Peyer's patch (tissue), 4 donors: ENCODE results near the gene PTOV1. TPM values are rescaled to one million over a fixed set of nuclear protein-coding genes. Genes with fewer than 3 reads are reported as not detected.

ENCODE experiments used
- DNase-seq, 3 donors: peaks; one replicate each; pipeline ENCODE4 v3.0.0-alpha.2; 2017 to 2019
- H3K27ac ChIP-seq, 4 donors: fragments of 200-600 bp; sonication (generic); one replicate each; pipeline ENCODE4 v1.5.1; 2016 to 2019
- H3K27me3 ChIP-seq, 2 donors: fragments of 200-600 bp; sonication (generic); one replicate each; pipeline ENCODE4 v1.5.1; 2019
- H3K36me3 ChIP-seq, 3 donors: fragments of 200-600 bp; sonication (generic); one replicate each; pipeline ENCODE4 v1.5.1; 2016 to 2019
- H3K4me1 ChIP-seq, 4 donors: fragments of 200-600 bp; sonication (generic); one replicate each; pipeline ENCODE4 v1.5.1; 2016 to 2019
- H3K4me3 ChIP-seq, 4 donors: fragments of 200-600 bp; sonication (generic); 1 replicate in 3 of 4; 2 replicates in 1 of 4; pipeline ENCODE4 v1.5.1; 2016 to 2019; ENCODE audit warnings: mild to moderate bottlenecking in 1 of 4
- H3K9me3 ChIP-seq, 4 donors: fragments of 200-600 bp; sonication (generic); one replicate each; pipeline ENCODE4 v1.5.1; 2016 to 2019; ENCODE audit warnings: mild to moderate bottlenecking in 1 of 4
- CTCF ChIP-seq, 6 experiments: fragments of 450-650 bp in 4 of 6; fragments of 200-600 bp in 2 of 6; sonication (generic) in 1 of 6; IDR thresholded peaks; one replicate each; pipeline ENCODE4 v1.5.1; 2017 to 2019; ENCODE audit warnings: antibody characterized with exemption in 6 of 6, mild to moderate bottlenecking in 3 of 6, moderate library complexity in 1 of 6
- POLR2A ChIP-seq, 2 donors: fragments of 450-650 bp; IDR thresholded peaks; one replicate each; pipeline ENCODE4 v1.5.1; 2017; ENCODE audit warnings: antibody characterized with exemption in 2 of 2, mild to moderate bottlenecking in 2 of 2, moderate library complexity in 2 of 2
- small RNA-seq, 2 donors: library from RNA; depleted of rRNA; stranded (forward); fragments of <200 nt; gene quantifications; one replicate each; pipeline ENCODE3, GENCODE V24; 2016
- total RNA-seq, 4 donors: library from RNA; depleted of rRNA; stranded (reverse); fragments of >200 nt; gene quantifications; one replicate each; pipeline ENCODE4 v1.1.0, GENCODE V29; 2016

The PTOV1 gene
- total RNA-seq, 4 donors from 2014 or later, result 80.0 to 153 (median 95.9) TPM

- DNase-seq, result no peak
- Histone ChIP-seq H3K36me3 (peaks cover 0 to 36% (median 0%) of the 10 kb centered on the region in 3 donors), H3K4me1 (peaks cover 0 to 15% (median 7%) of the 10 kb centered on the region in 4 donors), H3K27me3 (no peaks in the 10 kb centered on the region), H3K9me3 (no peaks in the 10 kb centered on the region), H3K27ac (peak overlapping the region in 1 of 4 donors; percentile 3), H3K4me3 (no peak overlapping the region)
- TF ChIP-seq POLR2A (IDR thresholded peaks at IDR 0.05) (no peak), CTCF (IDR thresholded peaks at IDR 0.05) (no peak)
Measured at GRCh38 chr19:49908480-49909420, 57.8 kb downstream of the PTOV1 start.

GRCh38 chr19:49910179-49910578 is 59.2 kb downstream of the PTOV1 start:
- DNase-seq, result no peak
- no peaks in the 10 kb centered on the region for H3K27me3 ChIP-seq
- H3K9me3 ChIP-seq, result no peaks in the 10 kb centered on the region
- peak overlapping the region in 1 of 4 donors; percentile 25 for H3K27ac ChIP-seq
- H3K4me3 ChIP-seq, result no peak overlapping the region
- H3K4me1 ChIP-seq, result peaks cover 0 to 15% (median 7%) of the 10 kb centered on the region in 4 donors
- peaks cover 0 to 48% (median 0%) of the 10 kb centered on the region in 3 donors for H3K36me3 ChIP-seq
- TF ChIP-seq POLR2A (IDR thresholded peaks at IDR 0.05) (no peak), CTCF (IDR thresholded peaks at IDR 0.05) (no peak)

Small RNA genes within 50 kb of the gene (small RNA-seq; reads per million reads assigned to genes)
- 0 to 0.06 reads per million in 2 donors for gene MIR4749

Other genes with a start within 250 kb of the PTOV1 start
- 10 to 100 TPM; 17.2 to 48.0 (median 32.4) TPM for gene RRAS, start 211.0 kb upstream of the PTOV1 start, total RNA-seq
- 10 to 100 TPM; 25.2 to 49.8 (median 44.0) TPM for gene SCAF1, start 208.9 kb upstream of the PTOV1 start, total RNA-seq
- 100 to 1,000 TPM in 3 of 4 donors, 10 to 100 TPM in 1; 98.6 to 131 (median 120) TPM for gene IRF3, start 185.3 kb upstream of the PTOV1 start, total RNA-seq
- 10 to 100 TPM in 3 of 4 donors, 1 to 10 TPM in 1; 5.3 to 28.9 (median 12.2) TPM for gene BCL2L12, start 185.2 kb upstream of the PTOV1 start, total RNA-seq
- 100 to 1,000 TPM in 1 of 4 donors, 10 to 100 TPM in 3; 46.9 to 185 (median 80.0) TPM for gene PRMT1, start 173.9 kb upstream of the PTOV1 start, total RNA-seq
- 1 to 10 TPM in 2 of 4 donors, not detected in 2; 4.4 to 9.1 TPM for gene ADM5, start 161.6 kb upstream of the PTOV1 start, total RNA-seq
- 10 to 100 TPM in 1 of 4 donors, 1 to 10 TPM in 2, not detected in 1; 3.0 to 12.4 (median 5.6) TPM for gene CPT1C, start 160.0 kb upstream of the PTOV1 start, total RNA-seq
- gene TSKS, start 87.9 kb upstream of the PTOV1 start, total RNA-seq, result not detected
- gene AP2A1, start 84.2 kb upstream of the PTOV1 start, total RNA-seq, result 100 to 1,000 TPM in 1 of 4 donors, 10 to 100 TPM in 3; 57.8 to 102 (median 85.1) TPM
- gene FUZ, start 37.9 kb upstream of the PTOV1 start, total RNA-seq, result 10 to 100 TPM in 3 of 4 donors, 1 to 10 TPM in 1; 4.1 to 13.8 (median 12.3) TPM
- 10 to 100 TPM; 29.7 to 57.7 (median 41.8) TPM for gene MED25, start 32.9 kb upstream of the PTOV1 start, total RNA-seq
- gene PNKP, start 16.4 kb downstream of the PTOV1 start, total RNA-seq, result 100 to 1,000 TPM in 3 of 4 donors, 10 to 100 TPM in 1; 58.7 to 235 (median 118) TPM
- gene AKT1S1, start 26.2 kb downstream of the PTOV1 start, total RNA-seq, result 10 to 100 TPM; 17.2 to 30.5 (median 23.3) TPM
- gene TBC1D17, start 26.5 kb downstream of the PTOV1 start, total RNA-seq, result 10 to 100 TPM; 22.8 to 83.3 (median 62.1) TPM
- not detected for gene IL4I1, start 45.7 kb downstream of the PTOV1 start, total RNA-seq
- gene ATF5, start 78.0 kb downstream of the PTOV1 start, total RNA-seq, result 10 to 100 TPM in 3 of 4 donors, 1 to 10 TPM in 1; 3.3 to 21.4 (median 18.2) TPM
- gene NUP62, start 78.3 kb downstream of the PTOV1 start, total RNA-seq, result 10 to 100 TPM; 40.0 to 54.5 (median 46.0) TPM
- 1 to 10 TPM in 1 of 4 donors, under 1 TPM in 1, not detected in 2; 0.94 to 1.7 TPM for gene SIGLEC11, start 110.0 kb downstream of the PTOV1 start, total RNA-seq
- 10 to 100 TPM; 76.7 to 98.1 (median 83.9) TPM for gene VRK3, start 174.2 kb downstream of the PTOV1 start, total RNA-seq
- 10 to 100 TPM in 1 of 4 donors, 1 to 10 TPM in 3; 7.5 to 14.9 (median 9.2) TPM for gene ZNF473, start 174.8 kb downstream of the PTOV1 start, total RNA-seq